ENCODE measurements around the gene ST7.

The ST7 gene

GRCh38 chr7:117137868-117138267, 184.6 kb downstream of the ST7 start:
- Histone ChIP-seq H3K36me3 (peaks cover 36% of the 10 kb centered on the region), H3K27me3 (no peaks in the 10 kb centered on the region), H3K9me3 (no peaks in the 10 kb centered on the region), H3K4me3 (ENCODE audit: low read depth, low read length) (no peak overlapping the region), H3K4me1 (no peaks in the 10 kb centered on the region; the same call in 1 of the 2 replicates)
- no peak for TF ChIP-seq CTCF (IDR thresholded peaks at IDR 0.05; ENCODE audit: low read depth, low read length)
- no peak for DNase-seq

GRCh38 chr7:117138495-117138894, 185.2 kb downstream of the ST7 start:
- no peak overlapping the region for H3K4me3 ChIP-seq (ENCODE audit: low read depth, low read length)
- DNase-seq: no peak
- no peaks in the 10 kb centered on the region for H3K27me3 ChIP-seq
- TF ChIP-seq CTCF (IDR thresholded peaks at IDR 0.05; ENCODE audit: low read depth, low read length): no peak
- H3K9me3 ChIP-seq: no peaks in the 10 kb centered on the region
- H3K36me3 ChIP-seq: peaks cover 36% of the 10 kb centered on the region
- H3K4me1 ChIP-seq: no peaks in the 10 kb centered on the region; the same call in 1 of the 2 replicates

GRCh38 chr7:117138981-117139380, 185.7 kb downstream of the ST7 start:
- H3K4me1 ChIP-seq: no peaks in the 10 kb centered on the region; the same call in 1 of the 2 replicates
- H3K27me3 ChIP-seq: no peaks in the 10 kb centered on the region
- peaks cover 36% of the 10 kb centered on the region for H3K36me3 ChIP-seq
- H3K4me3 ChIP-seq (ENCODE audit: low read depth, low read length): no peak overlapping the region
- no peak for TF ChIP-seq CTCF (IDR thresholded peaks at IDR 0.05; ENCODE audit: low read depth, low read length)
- DNase-seq: no peak
- H3K9me3 ChIP-seq: no peaks in the 10 kb centered on the region

- TF ChIP-seq CTCF (IDR thresholded peaks at IDR 0.05; ENCODE audit: low read depth, low read length): no peak
- Histone ChIP-seq H3K4me3 (ENCODE audit: low read depth, low read length) (no peak overlapping the region), H3K4me1 (no peaks in the 10 kb centered on the region; the same call in 1 of the 2 replicates), H3K36me3 (peaks cover 33% of the 10 kb centered on the region), H3K27me3 (no peaks in the 10 kb centered on the region), H3K9me3 (no peaks in the 10 kb centered on the region)
- no peak for DNase-seq
Observed at GRCh38 chr7:117139397-117139984, 186.2 kb downstream of the ST7 start.

- H3K36me3 ChIP-seq: peaks cover 33% of the 10 kb centered on the region
- no peaks in the 10 kb centered on the region for H3K27me3 ChIP-seq
- no peak for TF ChIP-seq CTCF (IDR thresholded peaks at IDR 0.05; ENCODE audit: low read depth, low read length)
- no peaks in the 10 kb centered on the region for H3K9me3 ChIP-seq
- no peak for DNase-seq
- H3K4me3 ChIP-seq (ENCODE audit: low read depth, low read length): no peak overlapping the region
- no peaks in the 10 kb centered on the region; the same call in 1 of the 2 replicates for H3K4me1 ChIP-seq
Observed at GRCh38 chr7:117140921-117141320, 187.6 kb downstream of the ST7 start.

GRCh38 chr7:117143066-117143465, 189.8 kb downstream of the ST7 start:
- no peak for TF ChIP-seq CTCF (IDR thresholded peaks at IDR 0.05; ENCODE audit: low read depth, low read length)
- H3K27me3 ChIP-seq: no peaks in the 10 kb centered on the region

More at GRCh38 chr7:117143066-117143465, 189.8 kb downstream of the ST7 start:
- Histone ChIP-seq H3K4me3 (ENCODE audit: low read depth, low read length) (no peak overlapping the region), H3K36me3 (peaks cover 18% of the 10 kb centered on the region), H3K4me1 (no peaks in the 10 kb centered on the region; the same call in 1 of the 2 replicates), H3K9me3 (no peaks in the 10 kb centered on the region)
- DNase-seq: no peak

Data from BE2C (cell line).